ENCODE measurements around the gene LRG1. TPM values are rescaled to one million over a fixed set of nuclear protein-coding genes. Genes with fewer than 3 reads are reported as not detected.
A peak's percentile ranks its signal among the peaks of the same experiment; 100 is the strongest.

The LRG1 gene
- total and polyA plus RNA-seq, 2 of the 13 experiments (the other 11 are each of a cell fraction or from before 2014, with no cell fraction given) = 12.0 to 39.3 TPM

DNA sequence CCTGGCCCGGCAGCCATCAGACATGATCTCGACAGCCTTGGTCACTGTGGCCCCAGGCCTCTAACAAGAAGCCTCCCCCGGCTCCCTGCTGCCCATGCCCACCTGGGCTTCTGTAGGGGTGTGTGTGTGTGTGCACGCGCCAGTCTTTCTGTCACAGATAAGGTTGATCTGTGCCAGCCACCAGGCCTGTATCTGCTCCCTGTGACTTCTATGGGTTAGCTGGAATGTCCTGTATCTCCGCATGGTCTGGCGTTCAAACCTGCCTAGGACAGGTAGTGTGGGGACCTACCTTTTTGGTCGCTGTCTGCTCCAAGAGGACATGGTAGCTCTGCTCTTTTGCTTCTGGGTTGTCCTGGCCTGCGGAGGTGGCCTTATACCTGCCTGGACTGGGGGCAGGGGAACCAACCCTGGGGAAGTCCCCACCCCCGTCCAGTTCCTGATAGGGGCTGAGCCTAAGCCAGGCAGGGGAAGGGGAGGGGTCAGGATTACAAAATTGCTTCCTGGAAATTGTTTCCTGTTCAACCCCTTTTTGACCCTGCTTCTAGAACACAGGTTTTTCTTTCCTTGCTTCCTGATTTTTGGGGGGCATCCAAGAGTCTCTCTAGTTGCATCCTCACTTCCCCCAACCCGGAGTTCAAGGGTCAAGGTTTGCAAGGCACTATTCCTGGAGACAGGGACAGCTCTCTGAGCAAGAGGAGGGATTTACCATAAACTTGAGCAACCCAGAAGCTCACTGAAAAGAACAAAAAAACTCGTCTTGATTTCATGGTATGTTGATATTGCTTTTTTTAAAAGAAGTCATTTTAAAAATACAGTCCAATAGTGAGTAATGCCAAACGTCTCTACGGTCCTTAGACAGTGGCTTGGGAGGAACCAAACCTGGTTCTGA lies at the start of gene LRG1 (continued):
- no peak for TF ChIP-seq SOX6 (IDR thresholded peaks at IDR 0.05)
- peak; percentile 70; the same call in 1 of the 2 replicates for TF ChIP-seq SOX6 (CRISPR knock-in tag; IDR thresholded peaks at IDR 0.05)
- TF ChIP-seq SRSF1 (optimal IDR thresholded peaks at IDR 0.05; ENCODE audit: low read depth, low read length) = no peak
- TF ChIP-seq ZNF790 (CRISPR knock-in tag; IDR thresholded peaks at IDR 0.05; ENCODE audit: borderline replicate concordance) = no peak
- TF ChIP-seq ZFP82 (CRISPR knock-in tag; IDR thresholded peaks at IDR 0.05; ENCODE audit: borderline replicate concordance) = no peak
- peak; percentile 98 for TF ChIP-seq ELF3 (CRISPR knock-in tag; IDR thresholded peaks at IDR 0.05)
- no peak for TF ChIP-seq ZNF230 (CRISPR knock-in tag; IDR thresholded peaks at IDR 0.05)
- TF ChIP-seq ZNF331 (CRISPR knock-in tag; IDR thresholded peaks at IDR 0.05) = peak; percentile 68
- no peak for TF ChIP-seq ZNF33A (CRISPR knock-in tag; IDR thresholded peaks at IDR 0.05; ENCODE audit: borderline replicate concordance)
- TF ChIP-seq ZNF577 (CRISPR knock-in tag; IDR thresholded peaks at IDR 0.05; ENCODE audit: borderline replicate concordance, low read depth) = no peak
- no peak for TF ChIP-seq ZFP37 (CRISPR knock-in tag; IDR thresholded peaks at IDR 0.05; ENCODE audit: borderline replicate concordance)
- TF ChIP-seq ZFY (CRISPR knock-in tag; IDR thresholded peaks at IDR 0.05) = peak; percentile 65; the same call in 1 of the 2 replicates
- peak; percentile 78; the same call in 1 of the 2 replicates for TF ChIP-seq FOXC1 (CRISPR knock-in tag; IDR thresholded peaks at IDR 0.05; ENCODE audit: borderline replicate concordance)
- TF ChIP-seq MTA3 (CRISPR knock-in tag; IDR thresholded peaks at IDR 0.05) = no peak
- no peak for TF ChIP-seq PCBP1 (IDR thresholded peaks at IDR 0.05; ENCODE audit: borderline replicate concordance, low read depth, low read length)
- TF ChIP-seq, protein P1, sequence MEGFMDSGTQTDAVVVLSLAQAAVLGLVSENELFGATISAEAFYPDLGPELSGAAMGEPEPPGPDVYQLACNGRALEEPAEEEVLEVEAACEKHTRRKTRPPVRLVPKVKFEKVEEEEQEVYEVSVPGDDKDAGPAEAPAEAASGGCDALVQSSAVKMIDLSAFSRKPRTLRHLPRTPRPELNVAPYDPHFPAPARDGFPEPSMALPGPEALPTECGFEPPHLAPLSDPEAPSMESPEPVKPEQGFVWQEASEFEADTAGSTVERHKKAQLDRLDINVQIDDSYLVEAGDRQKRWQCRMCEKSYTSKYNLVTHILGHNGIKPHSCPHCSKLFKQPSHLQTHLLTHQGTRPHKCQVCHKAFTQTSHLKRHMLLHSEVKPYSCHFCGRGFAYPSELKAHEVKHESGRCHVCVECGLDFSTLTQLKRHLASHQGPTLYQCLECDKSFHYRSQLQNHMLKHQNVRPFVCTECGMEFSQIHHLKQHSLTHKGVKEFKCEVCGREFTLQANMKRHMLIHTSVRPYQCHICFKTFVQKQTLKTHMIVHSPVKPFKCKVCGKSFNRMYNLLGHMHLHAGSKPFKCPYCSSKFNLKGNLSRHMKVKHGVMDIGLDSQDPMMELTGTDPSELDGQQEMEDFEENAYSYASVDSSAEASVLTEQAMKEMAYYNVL (CRISPR knock-in tag; IDR thresholded peaks at IDR 0.05; ENCODE audit: borderline replicate concordance) = no peak; the same call in 1 of the 2 replicates
- TF ChIP-seq SMAD9 (CRISPR knock-in tag; IDR thresholded peaks at IDR 0.05) = no peak
- TF ChIP-seq ZNF788 (CRISPR knock-in tag; IDR thresholded peaks at IDR 0.05; ENCODE audit: borderline replicate concordance) = no peak
- no peak for TF ChIP-seq CHD2 (IDR thresholded peaks at IDR 0.05; ENCODE audit: low read depth, low read length)
- TF ChIP-seq ZNF75D (CRISPR knock-in tag; IDR thresholded peaks at IDR 0.05; ENCODE audit: borderline replicate concordance) = no peak
- no peak for TF ChIP-seq AGO1 (IDR thresholded peaks at IDR 0.05; ENCODE audit: low read depth, low read length, poor library complexity, severe bottlenecking)
- no peak for TF ChIP-seq NFATC3 (CRISPR knock-in tag; IDR thresholded peaks at IDR 0.05)
- TF ChIP-seq PHF21A (CRISPR knock-in tag; IDR thresholded peaks at IDR 0.05) = peak; percentile 72
- TF ChIP-seq ZNF207 (IDR thresholded peaks at IDR 0.05; ENCODE audit: borderline replicate concordance) = no peak
- no peak for TF ChIP-seq FIP1L1 (IDR thresholded peaks at IDR 0.05; ENCODE audit: borderline replicate concordance, insufficient read depth, low read depth, low read length)
- TF ChIP-seq GATAD1 (CRISPR knock-in tag; IDR thresholded peaks at IDR 0.05) = peak; percentile 52
- peak; percentile 46; the same call in 1 of the 2 replicates for TF ChIP-seq ZNF605 (CRISPR knock-in tag; IDR thresholded peaks at IDR 0.05)
- TF ChIP-seq ZFAT (CRISPR knock-in tag; conservative IDR thresholded peaks at IDR 0.05) = no peak
- no peak for TF ChIP-seq ZZZ3 (CRISPR knock-in tag; IDR thresholded peaks at IDR 0.05; ENCODE audit: borderline replicate concordance)
- no peak for TF ChIP-seq SRY (CRISPR knock-in tag; IDR thresholded peaks at IDR 0.05)
- no peak for TF ChIP-seq ZBTB42 (CRISPR knock-in tag; IDR thresholded peaks at IDR 0.05)
